ENCODE measurements around the gene SERPINA1. TPM values are rescaled to one million over a fixed set of nuclear protein-coding genes. Genes with fewer than 3 reads are reported as not detected.
A peak's percentile ranks its signal among the peaks of the same experiment; 100 is the strongest.
"Not testable (repeated sequence)": the region's sequence is repeated elsewhere in the genome, so short reads cannot be mapped to it uniquely, and the experiment has no call there.

Gene SERPINA1
- total RNA-seq, 1 donor = 3.8 TPM

DNA sequence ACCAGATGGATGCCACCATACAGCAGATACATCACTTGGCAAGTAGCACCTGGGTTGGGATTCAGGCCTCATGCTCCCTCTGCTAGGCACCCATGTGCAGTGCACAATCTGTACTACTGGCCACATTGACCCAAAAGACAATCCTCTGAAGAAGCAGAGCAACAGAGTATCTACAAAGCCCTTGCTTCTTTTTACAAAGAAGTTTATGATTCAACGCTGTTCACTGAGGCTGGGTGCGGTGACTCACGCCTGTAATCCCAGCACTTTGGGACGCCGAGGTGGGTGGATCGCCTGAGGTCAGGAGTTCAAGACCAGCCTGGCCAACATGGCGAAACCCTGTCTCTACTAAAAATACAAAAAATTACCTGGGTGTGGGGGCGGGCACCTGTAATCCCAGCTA is 34.2 kb downstream of the SERPINA1 start:
- not testable (repeated sequence) for DNase-seq (ENCODE audit: low read depth in 2 of 3, low spot score in 2 of 3)

DNA sequence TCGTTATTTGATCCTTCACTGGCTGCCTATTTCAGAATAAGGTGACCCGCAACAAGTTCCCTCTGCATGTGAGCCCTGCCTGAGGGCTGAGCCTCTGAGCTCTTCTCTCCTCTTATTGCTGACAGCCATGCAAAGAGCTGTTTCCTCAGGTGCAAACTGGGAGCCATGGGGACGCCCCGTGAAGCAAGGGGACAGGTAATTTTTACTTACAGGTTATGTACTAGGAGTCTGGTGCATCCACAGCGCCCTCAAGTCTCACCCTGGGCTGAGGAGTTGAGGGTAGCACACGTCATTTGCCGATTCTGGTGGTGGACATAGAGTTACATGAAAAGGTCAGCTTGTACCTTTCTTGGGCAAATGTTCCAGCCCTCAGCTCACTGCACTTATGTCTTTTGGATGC is 39.1 kb downstream of the SERPINA1 start:
- no peak for DNase-seq (ENCODE audit: low read depth in 2 of 3, low spot score in 2 of 3)

- no peak for DNase-seq (ENCODE audit: low read depth in 2 of 3, low spot score in 2 of 3)
Observed at GRCh38 chr14:94348836-94349235, 39.6 kb downstream of the SERPINA1 start.

- no peak for DNase-seq (ENCODE audit: low read depth in 2 of 3, low spot score in 2 of 3)
Observed at GRCh38 chr14:94346841-94347240, 41.6 kb downstream of the SERPINA1 start.

GRCh38 chr14:94346065-94346786 is 42.2 kb downstream of the SERPINA1 start:
- DNase-seq (ENCODE audit: low read depth in 2 of 3, low spot score in 2 of 3) = peak in 2 of 3 donors; percentile 6 to 35

DNA sequence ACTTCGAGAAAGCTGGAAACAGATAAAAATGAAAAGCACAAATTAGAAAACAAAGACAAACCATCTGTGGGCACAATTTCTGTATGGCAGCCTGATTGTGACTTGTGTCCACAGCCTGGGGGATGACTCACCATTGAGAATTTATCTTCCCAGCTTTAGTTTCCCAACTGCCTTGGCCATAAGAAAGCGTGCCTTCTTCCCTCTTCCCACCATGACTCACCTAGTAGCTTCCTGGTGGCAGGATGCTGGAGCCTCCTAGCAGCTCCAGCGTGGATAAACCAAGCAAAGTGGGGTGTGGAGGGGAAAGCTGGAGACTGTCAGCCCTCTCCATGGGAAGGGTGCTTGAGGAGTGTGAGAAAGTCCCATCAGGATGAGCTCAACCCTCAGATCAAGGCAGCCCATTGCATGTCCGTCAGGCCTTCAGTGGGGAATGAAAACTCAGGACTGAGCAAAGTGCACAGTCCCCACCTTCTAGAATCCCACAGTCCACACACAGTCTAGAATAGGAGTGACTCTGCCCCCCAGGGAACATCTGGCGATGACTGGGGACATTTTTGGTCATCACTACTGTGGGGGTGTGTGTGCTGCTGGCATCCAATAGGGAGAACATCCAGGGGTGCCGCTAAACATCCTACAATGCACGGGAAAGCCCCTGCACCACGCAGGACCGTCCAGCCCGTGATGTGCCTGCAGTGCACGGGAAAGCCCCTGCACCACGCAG is 42.9 kb downstream of the SERPINA1 start:
- no peak for DNase-seq (ENCODE audit: low read depth in 2 of 3, low spot score in 2 of 3)

GRCh38 chr14:94344389-94344788 is 44.0 kb downstream of the SERPINA1 start:
- DNase-seq (ENCODE audit: low read depth in 2 of 3, low spot score in 2 of 3) = no peak

DNA sequence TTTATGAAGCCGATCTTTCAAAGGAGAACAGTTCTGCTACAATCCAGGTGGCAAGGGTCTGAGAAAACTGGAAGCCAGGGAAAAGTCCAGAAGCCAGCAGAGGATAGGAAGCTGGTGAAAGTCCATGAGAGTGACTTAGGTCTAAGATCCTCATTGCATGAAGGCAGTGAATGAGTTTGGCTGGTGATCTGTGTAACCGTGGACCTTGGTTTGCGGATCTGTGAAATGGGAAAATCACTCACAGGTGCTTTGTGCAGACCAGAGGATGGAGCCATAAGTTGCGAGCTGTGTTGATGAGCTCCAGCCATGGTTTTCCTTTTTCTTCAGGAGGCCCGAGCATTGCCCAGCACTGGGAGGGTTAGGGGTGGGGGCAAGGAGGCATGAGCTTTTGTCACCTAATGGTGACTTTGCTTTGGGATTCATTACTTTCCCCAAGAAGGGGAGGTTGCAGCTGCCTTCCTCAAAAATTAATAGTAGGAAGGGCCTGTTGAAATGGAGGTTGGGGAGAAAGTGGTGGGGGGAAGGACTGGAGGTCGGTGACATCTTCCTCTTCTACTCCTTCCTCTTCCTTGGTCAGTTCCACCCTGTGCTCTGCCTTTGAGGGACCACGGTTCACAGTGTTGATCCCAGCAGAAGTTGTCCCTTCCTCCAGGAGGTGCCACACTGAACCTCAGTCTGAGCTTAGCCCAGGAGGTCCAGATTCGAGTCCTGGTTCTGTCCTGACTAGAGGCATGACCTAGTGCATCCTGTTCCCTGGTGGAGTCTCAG is 45.0 kb downstream of the SERPINA1 start:
- DNase-seq (ENCODE audit: low read depth in 2 of 3, low spot score in 2 of 3) = no peak

DNA sequence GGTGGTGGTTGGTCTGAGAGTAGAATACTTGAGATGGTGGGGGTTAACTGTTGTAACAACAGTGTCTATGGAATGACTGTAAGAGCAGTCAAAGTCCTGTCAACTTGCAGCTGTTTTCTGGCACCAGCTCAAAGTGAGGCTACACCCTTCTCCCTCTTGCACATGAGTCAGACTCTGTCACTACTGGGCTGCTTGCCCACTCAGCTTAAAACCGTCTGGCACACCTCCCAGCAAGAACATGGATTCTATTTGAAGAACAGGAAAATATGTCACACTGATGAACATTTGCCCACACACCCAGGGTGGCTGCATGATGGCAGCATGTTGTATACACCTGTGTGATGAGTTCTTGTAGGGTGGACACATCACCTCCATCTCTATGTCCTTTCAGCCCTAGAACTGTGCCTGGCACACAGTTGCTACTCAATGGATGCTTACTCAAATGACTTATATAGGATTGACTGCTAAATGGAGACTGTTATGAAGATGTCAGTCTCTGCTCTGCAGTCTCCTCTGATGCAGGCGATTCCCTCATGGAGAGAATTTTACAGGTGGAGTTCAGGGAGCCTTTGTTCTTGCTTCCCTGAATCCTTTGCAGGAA is 46.0 kb downstream of the SERPINA1 start:
- peak in 2 of 3 donors; percentile 63 to 72 for DNase-seq (ENCODE audit: low read depth in 2 of 3, low spot score in 2 of 3)

DNA sequence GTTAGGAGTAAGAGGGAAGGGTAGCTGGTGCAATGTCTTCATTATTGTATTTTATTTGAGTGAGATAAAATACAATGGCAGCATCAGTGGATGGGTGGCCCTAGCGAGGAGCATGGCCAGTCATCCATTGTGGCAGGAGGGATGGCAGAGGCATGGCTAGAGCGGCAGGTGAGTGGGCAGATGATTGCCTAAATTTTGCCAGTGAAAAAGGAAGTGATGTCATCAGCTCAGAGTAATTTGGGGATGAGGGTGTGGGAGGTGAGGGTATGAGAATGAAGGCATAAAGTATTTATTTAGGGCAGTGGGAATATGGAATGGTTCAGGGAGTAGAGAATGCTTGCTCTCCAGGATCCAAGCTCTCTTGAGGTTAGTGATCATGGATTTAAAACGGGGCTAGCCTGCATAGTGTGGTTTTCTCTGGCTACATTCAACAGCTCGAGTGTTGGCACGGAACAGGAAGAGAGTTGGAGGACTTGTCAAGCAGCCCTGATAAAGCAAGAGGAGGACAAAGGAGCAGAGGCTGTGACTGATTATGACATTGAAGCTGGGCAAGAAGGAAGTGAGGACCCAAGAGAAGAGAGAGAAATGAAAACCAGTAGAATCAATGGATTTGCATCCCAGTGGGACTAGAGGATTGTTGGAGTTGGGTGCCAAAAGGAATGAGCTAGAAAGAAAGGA is 46.6 kb downstream of the SERPINA1 start:
- peak in 1 of 3 donors; percentile 7 for DNase-seq (ENCODE audit: low read depth in 2 of 3, low spot score in 2 of 3)

- no peak for DNase-seq (ENCODE audit: low read depth in 2 of 3, low spot score in 2 of 3)
Observed at GRCh38 chr14:94340533-94340932, 47.9 kb downstream of the SERPINA1 start.

GRCh38 chr14:94338023-94338422 is 50.4 kb downstream of the SERPINA1 start:
- no peak for DNase-seq (ENCODE audit: low read depth in 2 of 3, low spot score in 2 of 3)

DNA sequence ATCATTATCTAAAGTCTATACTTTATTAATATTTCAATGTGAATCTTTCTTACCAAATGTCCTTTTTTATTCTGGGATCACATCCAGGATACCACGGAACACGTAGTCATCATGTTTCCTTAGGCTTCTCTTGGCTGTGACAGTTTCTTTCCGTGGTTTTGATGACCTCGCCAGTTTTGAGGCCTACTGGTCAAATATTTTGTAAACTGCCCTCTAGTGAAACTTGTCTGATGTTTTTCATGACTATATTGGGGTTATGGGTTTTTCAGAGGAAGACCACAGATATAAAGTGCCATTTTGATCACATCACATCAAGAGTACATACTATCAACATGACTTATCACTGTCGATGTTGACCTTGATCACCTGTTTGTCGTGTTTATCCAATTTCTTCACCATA is 51.1 kb downstream of the SERPINA1 start:
- DNase-seq (ENCODE audit: low read depth in 2 of 3, low spot score in 2 of 3) = no peak

DNA sequence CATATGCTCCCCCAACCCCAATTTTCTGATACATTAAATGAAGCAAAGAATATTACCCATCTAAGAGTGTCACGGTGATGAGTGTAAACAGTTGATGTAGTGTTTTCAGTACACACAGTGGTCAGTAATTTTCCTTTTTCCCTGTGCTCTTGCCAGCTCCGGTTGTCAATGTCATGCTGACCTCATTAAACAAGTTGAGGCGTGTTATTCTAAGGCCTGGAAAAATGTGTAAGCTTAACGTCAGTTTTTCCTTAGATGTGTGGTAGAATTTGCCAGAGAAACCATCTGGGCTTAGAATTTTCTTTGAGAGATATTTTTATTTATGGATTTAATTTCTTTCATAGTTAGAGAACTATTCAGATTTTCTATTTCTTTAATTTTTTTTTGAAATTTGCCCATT is 53.5 kb downstream of the SERPINA1 start:
- no peak for DNase-seq (ENCODE audit: low read depth in 2 of 3, low spot score in 2 of 3)

- DNase-seq (ENCODE audit: low read depth in 2 of 3, low spot score in 2 of 3) = no peak
Observed at GRCh38 chr14:94332587-94332986, 55.8 kb downstream of the SERPINA1 start.

DNA sequence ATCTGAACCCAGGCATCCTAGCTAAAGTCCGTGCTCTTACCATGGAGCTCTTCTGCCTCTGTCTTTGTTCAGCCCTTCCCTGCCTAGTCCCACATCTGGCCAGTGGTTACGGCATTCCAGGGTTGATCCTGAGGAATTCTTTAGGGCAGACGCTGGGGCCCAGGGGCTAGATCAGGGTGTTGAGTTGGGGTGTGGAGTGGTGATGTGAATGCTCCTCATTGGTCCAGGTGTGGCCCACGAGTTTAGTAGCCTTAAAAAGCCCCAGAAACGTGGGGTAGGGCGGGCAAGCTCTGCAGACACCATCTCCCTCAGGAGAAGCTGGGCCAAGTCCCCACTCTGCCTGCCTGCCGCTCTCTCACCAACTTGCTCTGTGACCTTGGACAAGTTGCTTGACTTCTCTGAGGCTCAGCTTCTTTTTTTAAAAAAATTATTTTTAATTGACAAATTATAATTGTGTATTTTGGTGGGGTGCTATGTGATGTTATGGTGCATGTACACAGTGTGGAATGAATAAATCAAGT is 56.3 kb downstream of the SERPINA1 start:
- no peak for DNase-seq (ENCODE audit: low read depth in 2 of 3, low spot score in 2 of 3)

DNA sequence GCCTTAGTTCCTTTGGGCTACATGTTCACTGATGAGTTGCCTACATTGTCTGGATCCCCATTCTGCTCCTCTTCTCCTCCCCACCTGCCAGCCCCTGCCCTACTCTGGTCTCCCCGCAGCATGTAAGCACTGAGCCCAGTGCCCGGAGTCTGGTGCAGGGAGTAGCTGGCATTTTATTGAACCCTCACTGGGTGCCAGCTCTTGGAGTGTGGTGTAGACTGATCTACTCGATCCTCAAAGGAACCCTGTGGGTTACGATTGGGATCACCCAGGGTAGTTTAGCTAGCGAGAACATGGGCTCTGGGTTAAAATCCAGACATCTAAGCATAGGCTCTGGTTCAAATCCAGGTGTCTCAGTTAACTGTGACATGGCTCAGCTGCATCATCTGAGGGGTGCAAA is 56.9 kb downstream of the SERPINA1 start:
- DNase-seq (ENCODE audit: low read depth in 2 of 3, low spot score in 2 of 3) = no peak

- DNase-seq (ENCODE audit: low read depth in 2 of 3, low spot score in 2 of 3) = no peak
Observed at GRCh38 chr14:94330857-94331256, 57.5 kb downstream of the SERPINA1 start.

GRCh38 chr14:94330432-94330831 is 58.0 kb downstream of the SERPINA1 start:
- DNase-seq (ENCODE audit: low read depth in 2 of 3, low spot score in 2 of 3) = no peak

- DNase-seq (ENCODE audit: low read depth in 2 of 3, low spot score in 2 of 3) = no peak
Observed at GRCh38 chr14:94329857-94330256, 58.5 kb downstream of the SERPINA1 start.

Measured in hematopoietic multipotent progenitor cell (in vitro differentiated cells).